K562 (cell line): ENCODE results near the gene SH3PXD2B. TPM values are rescaled to one million over a fixed set of nuclear protein-coding genes. Genes with fewer than 3 reads are reported as not detected.
A peak's percentile ranks its signal among the peaks of the same experiment; 100 is the strongest.

ENCODE experiments used
- ATAC-seq: fragments of 200-7000 bp; cut with Tn5 transposase; 3 replicates; pipeline ENCODE4 v1.9.1; 2020; ENCODE audit warnings: moderate library complexity
- BruUV-seq: library from RNA; stranded (reverse); fragments of 400-500 nt; replicated peaks from 2 replicates; lab custom pipeline; 2021; lab: Mats Ljungman, UMichigan
- CTCF ChIA-PET: fragments of 300-600 bp; formaldehyde crosslinking; extraction: SDS; loops from one replicate; lab custom pipeline; 2021; ENCODE audit warnings: low intra/inter-chr PET ratio; lab: Yijun Ruan, JAX
- POLR2A ChIA-PET: fragments of 300-600, 350-650 bp; sonication (Branson Sonifier 250); formaldehyde crosslinking; extraction: SDS; loops from one replicate; lab custom pipeline; 2021; ENCODE audit warnings: antibody characterized with exemption, inconsistent platforms; lab: Yijun Ruan, JAX
- DNase-seq, 4 experiments: peaks; one replicate each; pipeline versions ENCODE4 v3.0.0 to v3.0.0-alpha.2; 2011 to 2018; ENCODE audit warnings: low spot score in 3 of 4, mixed read lengths in 3 of 4; ENCODE audit errors: extremely low read depth in 1 of 4
- FAIRE-seq: peaks from 2 replicates; lab custom pipeline; 2011; peaks lifted over from hg19 to GRCh38; lab: Jason Lieb, UNC
- H2AFZ ChIP-seq: 2 replicates; pipeline ENCODE4 v1.6.0; 2011; ENCODE audit warnings: low read depth, low read length, control low read depth, inconsistent platforms
- H3K27ac ChIP-seq: fragments of 200-600 bp; 3 replicates; pipeline ENCODE4 v1.8.0; 2011; ENCODE audit warnings: low read depth, mild to moderate bottlenecking, control low read depth, inconsistent platforms, low read length, moderate library complexity, mixed read lengths; ENCODE audit errors: extremely low read depth
- H3K27me3 ChIP-seq, 2 experiments: fragments of 300-600 bp in 1 of 2; 2 replicates in 1 of 2; 3 replicates in 1 of 2; pipeline versions ENCODE4 v1.6.0 to v1.8.0; 2011; ENCODE audit warnings: inconsistent platforms in 2 of 2, low read length in 2 of 2, mild to moderate bottlenecking in 1 of 2, mixed read lengths in 1 of 2, moderate library complexity in 1 of 2; ENCODE audit not compliant: control insufficient read depth in 2 of 2, insufficient read depth in 2 of 2
- H3K36me3 ChIP-seq: fragments of 300-600 bp; 3 replicates; pipeline ENCODE4 v1.8.0; 2011; ENCODE audit warnings: mild to moderate bottlenecking, low read length, inconsistent platforms; ENCODE audit not compliant: control insufficient read depth, insufficient read depth
- H3K4me1 ChIP-seq, 2 experiments: fragments of 200-600 bp in 1 of 2; replicated peaks in 1 of 2; 2 replicates in 1 of 2; 3 replicates in 1 of 2; pipeline versions ENCODE4 v1.5.1 to v1.8.0; 2011; ENCODE audit warnings: inconsistent platforms in 2 of 2, low read length in 2 of 2, mild to moderate bottlenecking in 1 of 2, mixed read lengths in 1 of 2, moderate library complexity in 1 of 2; ENCODE audit not compliant: control insufficient read depth in 2 of 2, insufficient read depth in 2 of 2
- H3K4me2 ChIP-seq: 2 replicates; pipeline ENCODE4 v1.6.1; 2011; ENCODE audit warnings: low read length, control low read depth, inconsistent platforms, mixed read lengths; ENCODE audit not compliant: insufficient read depth
- H3K4me3 ChIP-seq: fragments of 200-600 bp; sonication (generic), shearing (Covaris generic); 2 replicates; pipeline ENCODE4 v1.5.1; 2016; ENCODE audit warnings: control low read depth, inconsistent platforms
- H3K79me2 ChIP-seq: fragments of 200-600 bp; 3 replicates; pipeline ENCODE4 v1.8.0; 2011; ENCODE audit warnings: low read length, inconsistent platforms; ENCODE audit not compliant: control insufficient read depth, insufficient read depth
- H3K9ac ChIP-seq, 2 experiments: 2 replicates each; pipeline versions ENCODE4 v1.6.0 to v1.6.1; 2011; ENCODE audit warnings: low read depth in 2 of 2, low read length in 2 of 2, control low read depth in 1 of 2, inconsistent platforms in 1 of 2, mild to moderate bottlenecking in 1 of 2, mixed read lengths in 1 of 2; ENCODE audit not compliant: insufficient read depth in 1 of 2
- H3K9me1 ChIP-seq: one replicate; pipeline ENCODE4 v1.6.0; 2011; ENCODE audit warnings: inconsistent platforms, mild to moderate bottlenecking, low read length, moderate library complexity; ENCODE audit not compliant: control insufficient read depth, insufficient read depth
- H3K9me3 ChIP-seq: replicated peaks from 2 replicates; pipeline ENCODE4 v1.5.1; 2011; ENCODE audit warnings: low read depth, low read length, inconsistent platforms; ENCODE audit not compliant: control insufficient read depth, insufficient read depth
- H4K20me1 ChIP-seq: replicated peaks from 2 replicates; pipeline ENCODE4 v1.6.1; 2011; ENCODE audit warnings: low read length, inconsistent platforms, mixed read lengths; ENCODE audit not compliant: control insufficient read depth, insufficient read depth
- E2F4 ChIP-seq: sonication (generic); formaldehyde crosslinking; IDR thresholded peaks from 2 replicates; pipeline ENCODE4 v1.8.0; 2022; ENCODE audit warnings: mild to moderate bottlenecking, low read depth, missing genetic modification reagents
- NFIC ChIP-seq: fragments of 450-650 bp; IDR thresholded peaks from 2 replicates; pipeline ENCODE4 v1.6.1; 2017; ENCODE audit warnings: mild to moderate bottlenecking, inconsistent platforms
- RAD21 ChIP-seq, 2 experiments: fragments of 250-450 bp in 1 of 2; fragments of 450-650 bp in 1 of 2; sonication (Bioruptor Pico) in 1 of 2; formaldehyde crosslinking in 1 of 2; IDR thresholded peaks in 1 of 2; conservative IDR thresholded peaks in 1 of 2; 2 replicates each; pipeline versions ENCODE4 v1.4.0 to v1.8.0; 2020 to 2022; ENCODE audit warnings: mild to moderate bottlenecking in 2 of 2, moderate library complexity in 1 of 2
- SIN3B ChIP-seq: fragments of 450-650 bp; IDR thresholded peaks from 2 replicates; pipeline ENCODE4 v1.6.1; 2017; ENCODE audit warnings: low read depth, mild to moderate bottlenecking, moderate library complexity
- ZMIZ1 ChIP-seq, 2 experiments: fragments of 150-350 bp in 1 of 2; IDR thresholded peaks; 2 replicates each; pipeline ENCODE4 v1.6.1; 2012 to 2016; ENCODE audit warnings: low read depth in 2 of 2, low read length in 2 of 2, mild to moderate bottlenecking in 1 of 2, moderate library complexity in 1 of 2
- WGBS: fragments of 100-300 bp; shearing (Covaris generic); methylation state at CpG from one replicate; pipeline ENCODE4 v1.1.6; 2016; ENCODE audit warnings: low coverage, mixed read lengths; ENCODE audit not compliant: insufficient coverage; ENCODE audit errors: missing lambda C conversion rate; 5-methylcytosine and 5-hydroxymethylcytosine counted together
- in situ Hi-C: fragments of 300-500 bp; cut with MboI; formaldehyde crosslinking; loops from 4 replicates; pipeline ENCODE4 v1.15.0; 2018; ENCODE audit warnings: inconsistent platforms, mixed read lengths
- intact Hi-C: fragments of 100-400 bp; cut with micrococcal nuclease; formaldehyde crosslinking; loops from 2 replicates; pipeline ENCODE4 v1.14.2; 2022
- polyA plus RNA-seq, 8 experiments: library from polyadenylated mRNA; depleted of rRNA in 4 of 8; stranded (reverse) in 5 of 8; unstranded in 3 of 8; fragments of >200 nt; fragmentation: Nextera tagmentation in 2 of 8; fragmentation: Illumina TruSeq in 1 of 8; extraction: Ambion mirVana in 2 of 8; extraction: Trizol in 1 of 8; gene quantifications; 2 replicates each; pipeline versions ENCODE4 v1.2.1 to v1.2.3, GENCODE V29; 2011 to 2014; ENCODE audit warnings: inconsistent platforms in 1 of 8, missing spikeins in 1 of 8
- total RNA-seq, 7 experiments: library from RNA; depleted of rRNA in 6 of 7; stranded (reverse); fragments of >200 nt in 6 of 7; fragmentation: Illumina TruSeq in 2 of 7; extraction: Trizol in 2 of 7; gene quantifications; 2 replicates each; pipeline versions ENCODE4 v1.2.1 to v1.2.3, GENCODE V29; 2011 to 2021; ENCODE audit warnings: low replicate concordance in 1 of 7
- TF ChIP-seq, protein P1 (sequence below): sonication (generic); formaldehyde crosslinking; IDR thresholded peaks from 2 replicates; pipeline ENCODE4 v1.8.0; 2022; ENCODE audit warnings: missing genetic modification reagents, mild to moderate bottlenecking, borderline replicate concordance

SH3PXD2B gene
- total and polyA plus RNA-seq, 9 of the 15 experiments (the other 6 are each of a cell fraction or from before 2014, with no cell fraction given) = 0.04 to 0.66 (median 0.19) TPM

DNA sequence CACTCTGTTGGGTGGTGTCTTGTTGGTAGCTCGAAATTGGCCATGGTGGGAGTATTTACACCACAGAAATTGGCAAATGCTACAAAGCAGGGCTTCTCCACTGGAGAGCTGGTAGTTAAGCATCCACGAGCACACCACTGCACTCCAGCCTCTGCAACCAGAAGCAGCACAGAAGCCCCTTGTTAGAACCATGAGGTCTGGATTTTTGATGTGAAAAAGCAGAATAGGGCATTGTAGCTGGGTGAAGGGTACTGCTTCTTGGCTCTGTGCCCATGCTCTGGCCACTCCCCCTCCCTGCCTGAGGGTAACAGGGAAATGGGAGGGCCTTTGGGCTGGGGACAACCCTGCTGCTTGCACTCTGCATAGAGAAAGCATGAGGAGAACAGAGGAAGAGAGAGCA, 89.6 kb downstream of the SH3PXD2B start:
- CTCF ChIA-PET = no interaction called here
- TF ChIP-seq E2F4 (no peak), NFIC (peak; percentile 47; the same call in 1 of the 2 replicates)
- Histone ChIP-seq H4K20me1 (no peaks in the 10 kb centered on the region), H3K27me3 (peaks cover 0 to 18% of the 10 kb centered on the region in 2 experiments; a peak in 2 of 5 replicates), H3K4me3 (no peak overlapping the region), H3K9me3 (no peaks in the 10 kb centered on the region), H3K27ac (no peak overlapping the region), H3K4me2 (no peak overlapping the region), H3K79me2 (no peaks in the 10 kb centered on the region), H3K36me3 (no peaks in the 10 kb centered on the region), H2AFZ (no peak overlapping the region), H3K4me1 (no peaks in the 10 kb centered on the region; a peak in 1 of 5 replicates), H3K9me1 (no peaks in the 10 kb centered on the region), H3K9ac (no peak overlapping the region)
- DNase-seq (no peak), ATAC-seq (no peak), FAIRE-seq (no peak)
- intact Hi-C loops (no loop called here), in situ Hi-C loops (loop anchor here (10.0 kb wide), 1 partner anchor 250 kb away; no protein-coding TSS in a partner anchor)
- POLR2A ChIA-PET = interaction anchor here (0.7 kb wide), 1 partner anchor 29 kb away, joined by 3 read pairs; no protein-coding TSS in a partner anchor
- no TSS peak for BruUV-seq
- WGBS = 0% methylated on average over 1 of the region's 2 CpGs

GRCh38 chr5:172362755-172363154, 91.6 kb downstream of the SH3PXD2B start:
- in situ Hi-C loops = loop anchor here (10.0 kb wide), 1 partner anchor 248 kb away; no protein-coding TSS in a partner anchor
- TF ChIP-seq SIN3B (no peak), ZMIZ1 (IDR thresholded peaks at IDR 0.05; ENCODE audit: low read depth in 2 of 2, low read length in 2 of 2) (no peak), RAD21 (CRISPR knock-in tag; conservative IDR thresholded peaks at IDR 0.05 in 1 of 2, IDR thresholded peaks at IDR 0.05 in 1 of 2) (peak in 1 of 2 experiments; percentile 26; a peak in 2 of 4 replicates)
- TF ChIP-seq, protein P1, sequence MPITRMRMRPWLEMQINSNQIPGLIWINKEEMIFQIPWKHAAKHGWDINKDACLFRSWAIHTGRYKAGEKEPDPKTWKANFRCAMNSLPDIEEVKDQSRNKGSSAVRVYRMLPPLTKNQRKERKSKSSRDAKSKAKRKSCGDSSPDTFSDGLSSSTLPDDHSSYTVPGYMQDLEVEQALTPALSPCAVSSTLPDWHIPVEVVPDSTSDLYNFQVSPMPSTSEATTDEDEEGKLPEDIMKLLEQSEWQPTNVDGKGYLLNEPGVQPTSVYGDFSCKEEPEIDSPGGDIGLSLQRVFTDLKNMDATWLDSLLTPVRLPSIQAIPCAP (CRISPR knock-in tag) = no peak
- TF ChIP-seq, all 486 proteins: peak for 1
- H3K9ac ChIP-seq = no peak overlapping the region
- H3K9me3 ChIP-seq = no peaks in the 10 kb centered on the region
- FAIRE-seq = no peak
- peaks cover 2 to 28% of the 10 kb centered on the region in 2 experiments; a peak in 2 of 5 replicates for H3K27me3 ChIP-seq
- H3K4me3 ChIP-seq = no peak overlapping the region
- H3K4me2 ChIP-seq = no peak overlapping the region
- no peak overlapping the region for H2AFZ ChIP-seq
- no peaks in the 10 kb centered on the region for H3K36me3 ChIP-seq
- no peaks in the 10 kb centered on the region; a peak in 1 of 5 replicates for H3K4me1 ChIP-seq
- peak; percentile 52; the same call in 2 of the 3 replicates for ATAC-seq
- ChIA-PET CTCF (no interaction called here), POLR2A (no interaction called here)
- H3K27ac ChIP-seq = no peak overlapping the region
- 0% methylated on average over 2 of the region's 4 CpGs for WGBS
- BruUV-seq = no TSS peak
- H3K79me2 ChIP-seq = no peaks in the 10 kb centered on the region
- DNase-seq = no peak
- H3K9me1 ChIP-seq = no peaks in the 10 kb centered on the region
- intact Hi-C loops = no loop called here
- H4K20me1 ChIP-seq = no peaks in the 10 kb centered on the region
